ENCODE results near the gene MARF1.

The MARF1 gene

GRCh38 chr16:15586716-15587115, 56.2 kb downstream of the MARF1 start:
- H3K27ac ChIP-seq (ENCODE audit: low read depth, low read length), result no peak overlapping the region
- peaks cover 10% of the 10 kb centered on the region for H3K9me3 ChIP-seq (ENCODE audit: insufficient read depth, low read depth, low read length)
- no CpG with 5 or more reads among the region's 12 CpGs for WGBS (ENCODE audit: extremely low coverage, insufficient coverage, insufficient read length)
- H3K4me2 ChIP-seq (ENCODE audit: low read length), result no peak overlapping the region
- peaks cover 0 to 3% of the 10 kb centered on the region in 2 experiments for H3K4me1 ChIP-seq (ENCODE audit: control insufficient read depth in 1 of 2, insufficient read depth in 2 of 2, low read length in 2 of 2)
- H4K12ac ChIP-seq (ENCODE audit: low read depth, low read length), result no peak overlapping the region
- no peaks in the 10 kb centered on the region for H3K79me2 ChIP-seq (ENCODE audit: control insufficient read depth, insufficient read depth, low read length, poor library complexity)
- H3K4ac ChIP-seq (ENCODE audit: low read depth, low read length), result no peak overlapping the region
- no peaks in the 10 kb centered on the region for H3K27me3 ChIP-seq (ENCODE audit: insufficient read depth, low read length)
- no peak overlapping the region for H3K9ac ChIP-seq (ENCODE audit: low read length)
- no peak overlapping the region for H3K23ac ChIP-seq (ENCODE audit: low read length)
- no peak overlapping the region for H2AFZ ChIP-seq (ENCODE audit: insufficient read depth, low read length, poor library complexity)
- no peak for DNase-seq
- H3K36me3 ChIP-seq (ENCODE audit: control insufficient read depth in 1 of 2, insufficient read depth in 2 of 2, low read length in 2 of 2), result peaks cover 0 to 8% of the 10 kb centered on the region in 2 experiments
- no peak overlapping the region for H4K8ac ChIP-seq (ENCODE audit: low read depth, low read length)
- H2BK12ac ChIP-seq (ENCODE audit: low read length), result no peak overlapping the region
- H2AK5ac ChIP-seq (ENCODE audit: low read length), result no peak overlapping the region
- H2BK120ac ChIP-seq (ENCODE audit: insufficient read depth, low read length, poor library complexity), result no peak overlapping the region
- H3K79me1 ChIP-seq (ENCODE audit: low read length), result no peaks in the 10 kb centered on the region
- no peak overlapping the region for H3K18ac ChIP-seq (ENCODE audit: low read length)
- H2BK5ac ChIP-seq (ENCODE audit: low read depth, low read length, poor library complexity), result no peak overlapping the region
- no peak overlapping the region for H3K4me3 ChIP-seq (ENCODE audit: low read depth, low read length)
- no peak overlapping the region for H3K14ac ChIP-seq (ENCODE audit: low read length)
- no peak overlapping the region for H4K91ac ChIP-seq (ENCODE audit: low read depth, low read length)

- no peak overlapping the region for H2AFZ ChIP-seq (ENCODE audit: insufficient read depth, low read length, poor library complexity)
- no peak overlapping the region for H2BK12ac ChIP-seq (ENCODE audit: low read length)
- H3K27ac ChIP-seq (ENCODE audit: low read depth, low read length), result no peak overlapping the region
- H3K9ac ChIP-seq (ENCODE audit: low read length), result no peak overlapping the region
- H4K91ac ChIP-seq (ENCODE audit: low read depth, low read length), result no peak overlapping the region
- H3K18ac ChIP-seq (ENCODE audit: low read length), result no peak overlapping the region
- no peak overlapping the region for H3K14ac ChIP-seq (ENCODE audit: low read length)
- H3K23ac ChIP-seq (ENCODE audit: low read length), result no peak overlapping the region
- no peaks in the 10 kb centered on the region for H3K79me2 ChIP-seq (ENCODE audit: control insufficient read depth, insufficient read depth, low read length, poor library complexity)
- H4K12ac ChIP-seq (ENCODE audit: low read depth, low read length), result no peak overlapping the region
- peaks cover 0 to 8% of the 10 kb centered on the region in 2 experiments for H3K36me3 ChIP-seq (ENCODE audit: control insufficient read depth in 1 of 2, insufficient read depth in 2 of 2, low read length in 2 of 2)
- H3K4me1 ChIP-seq (ENCODE audit: control insufficient read depth in 1 of 2, insufficient read depth in 2 of 2, low read length in 2 of 2), result peaks cover 0 to 1% of the 10 kb centered on the region in 2 experiments
- no peak overlapping the region for H3K4ac ChIP-seq (ENCODE audit: low read depth, low read length)
- H3K9me3 ChIP-seq (ENCODE audit: insufficient read depth, low read depth, low read length), result peaks cover 10% of the 10 kb centered on the region
- WGBS (ENCODE audit: extremely low coverage, insufficient coverage, insufficient read length), result no CpG with 5 or more reads among the region's 1 CpG
- no peak overlapping the region for H2AK5ac ChIP-seq (ENCODE audit: low read length)
- no peak overlapping the region for H3K4me2 ChIP-seq (ENCODE audit: low read length)
- no peaks in the 10 kb centered on the region for H3K79me1 ChIP-seq (ENCODE audit: low read length)
- H2BK120ac ChIP-seq (ENCODE audit: insufficient read depth, low read length, poor library complexity), result no peak overlapping the region
- no peak for DNase-seq
- H4K8ac ChIP-seq (ENCODE audit: low read depth, low read length), result no peak overlapping the region
- H3K27me3 ChIP-seq (ENCODE audit: insufficient read depth, low read length), result no peaks in the 10 kb centered on the region
- no peak overlapping the region for H3K4me3 ChIP-seq (ENCODE audit: low read depth, low read length)
- no peak overlapping the region for H2BK5ac ChIP-seq (ENCODE audit: low read depth, low read length, poor library complexity)
Observed at GRCh38 chr16:15585956-15586355, 57.0 kb downstream of the MARF1 start.

DNA sequence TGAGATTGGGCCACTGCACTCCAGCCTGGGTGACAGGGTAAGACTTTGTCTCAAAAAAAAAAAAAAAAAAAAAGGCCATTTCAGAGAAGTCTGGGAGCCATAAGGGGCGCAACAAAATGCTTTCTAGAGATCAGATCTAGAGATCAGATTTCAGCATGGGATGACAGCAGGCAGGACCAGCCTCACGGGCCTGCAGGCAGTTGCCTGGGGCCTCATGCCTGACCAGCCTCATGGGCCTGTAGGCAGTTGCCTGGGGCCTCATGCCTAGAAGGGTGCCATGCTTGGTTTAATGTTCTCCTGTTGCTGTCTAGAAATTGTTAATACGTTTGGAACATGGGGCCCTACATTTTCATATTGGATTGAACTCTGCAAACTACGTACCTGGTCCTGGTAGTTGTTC, 59.4 kb downstream of the MARF1 start:
- Histone ChIP-seq H2AK5ac (ENCODE audit: low read length) (no peak overlapping the region), H3K4me2 (ENCODE audit: low read length) (no peak overlapping the region), H4K8ac (ENCODE audit: low read depth, low read length) (no peak overlapping the region), H3K79me2 (ENCODE audit: control insufficient read depth, insufficient read depth, low read length, poor library complexity) (no peaks in the 10 kb centered on the region), H3K9ac (ENCODE audit: low read length) (no peak overlapping the region), H3K79me1 (ENCODE audit: low read length) (no peaks in the 10 kb centered on the region), H3K27me3 (ENCODE audit: insufficient read depth, low read length) (no peaks in the 10 kb centered on the region), H3K4ac (ENCODE audit: low read depth, low read length) (no peak overlapping the region), H3K4me3 (ENCODE audit: low read depth, low read length) (no peak overlapping the region), H3K9me3 (ENCODE audit: insufficient read depth, low read depth, low read length) (peaks cover 10% of the 10 kb centered on the region), H4K12ac (ENCODE audit: low read depth, low read length) (no peak overlapping the region), H3K14ac (ENCODE audit: low read length) (no peak overlapping the region), H3K18ac (ENCODE audit: low read length) (no peak overlapping the region), H3K4me1 (ENCODE audit: control insufficient read depth in 1 of 2, insufficient read depth in 2 of 2, low read length in 2 of 2) (no peaks in the 10 kb centered on the region), H2AFZ (ENCODE audit: insufficient read depth, low read length, poor library complexity) (no peak overlapping the region), H2BK5ac (ENCODE audit: low read depth, low read length, poor library complexity) (no peak overlapping the region), H4K91ac (ENCODE audit: low read depth, low read length) (no peak overlapping the region), H2BK120ac (ENCODE audit: insufficient read depth, low read length, poor library complexity) (no peak overlapping the region), H3K27ac (ENCODE audit: low read depth, low read length) (no peak overlapping the region), H3K23ac (ENCODE audit: low read length) (no peak overlapping the region), H2BK12ac (ENCODE audit: low read length) (no peak overlapping the region), H3K36me3 (ENCODE audit: control insufficient read depth in 1 of 2, insufficient read depth in 2 of 2, low read length in 2 of 2) (peaks cover 0 to 8% of the 10 kb centered on the region in 2 experiments)
- WGBS (ENCODE audit: extremely low coverage, insufficient coverage, insufficient read length), result no CpG with 5 or more reads among the region's 4 CpGs
- DNase-seq, result peak; percentile 75 to 88

DNA sequence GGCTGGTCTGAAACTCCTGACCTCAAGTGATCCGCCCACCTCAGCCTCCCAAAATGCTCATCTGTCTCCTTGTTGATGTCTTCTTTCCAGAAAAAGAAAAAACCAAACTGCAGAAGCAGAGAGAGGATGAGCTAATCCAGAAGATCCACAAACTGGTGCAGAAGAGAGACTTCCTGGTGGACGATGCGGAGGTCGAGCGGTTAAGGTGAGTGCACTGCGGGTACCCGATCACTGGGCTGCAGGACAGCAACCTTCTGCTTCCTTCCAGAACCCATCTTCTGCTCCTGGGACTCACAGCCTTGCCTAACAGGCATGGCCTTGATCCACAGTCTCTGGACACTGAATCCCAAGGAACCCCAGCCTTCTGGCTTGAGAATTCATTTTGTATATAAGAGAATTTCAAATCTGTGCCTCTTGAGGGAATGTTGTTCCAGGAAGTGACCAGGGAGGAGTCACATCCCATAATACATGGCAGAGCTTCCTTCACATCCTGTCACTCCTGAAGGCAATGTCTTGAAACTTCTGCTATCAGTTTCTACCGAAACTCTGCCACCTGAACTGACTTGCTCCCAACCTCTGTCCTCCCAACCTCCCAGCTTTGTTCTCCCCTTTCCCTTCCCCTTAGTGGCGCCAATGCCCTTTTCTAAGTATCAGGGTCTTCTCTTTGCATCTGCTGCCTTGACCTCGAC, 61.7 kb downstream of the MARF1 start:
- Histone ChIP-seq H3K4me3 (ENCODE audit: low read depth, low read length) (no peak overlapping the region), H4K91ac (ENCODE audit: low read depth, low read length) (no peak overlapping the region), H2AFZ (ENCODE audit: insufficient read depth, low read length, poor library complexity) (no peak overlapping the region), H3K4ac (ENCODE audit: low read depth, low read length) (no peak overlapping the region), H4K8ac (ENCODE audit: low read depth, low read length) (no peak overlapping the region), H3K4me1 (ENCODE audit: control insufficient read depth in 1 of 2, insufficient read depth in 2 of 2, low read length in 2 of 2) (no peaks in the 10 kb centered on the region), H3K79me2 (ENCODE audit: control insufficient read depth, insufficient read depth, low read length, poor library complexity) (no peaks in the 10 kb centered on the region), H2AK5ac (ENCODE audit: low read length) (no peak overlapping the region), H2BK5ac (ENCODE audit: low read depth, low read length, poor library complexity) (no peak overlapping the region), H3K23ac (ENCODE audit: low read length) (no peak overlapping the region), H2BK120ac (ENCODE audit: insufficient read depth, low read length, poor library complexity) (no peak overlapping the region), H4K12ac (ENCODE audit: low read depth, low read length) (no peak overlapping the region), H3K27ac (ENCODE audit: low read depth, low read length) (no peak overlapping the region), H3K36me3 (ENCODE audit: control insufficient read depth in 1 of 2, insufficient read depth in 2 of 2, low read length in 2 of 2) (no peaks in the 10 kb centered on the region), H3K79me1 (ENCODE audit: low read length) (no peaks in the 10 kb centered on the region), H3K9ac (ENCODE audit: low read length) (no peak overlapping the region), H2BK12ac (ENCODE audit: low read length) (no peak overlapping the region), H3K18ac (ENCODE audit: low read length) (no peak overlapping the region), H3K4me2 (ENCODE audit: low read length) (no peak overlapping the region), H3K14ac (ENCODE audit: low read length) (no peak overlapping the region), H3K27me3 (ENCODE audit: insufficient read depth, low read length) (no peaks in the 10 kb centered on the region), H3K9me3 (ENCODE audit: insufficient read depth, low read depth, low read length) (no peaks in the 10 kb centered on the region)
- no CpG with 5 or more reads among the region's 10 CpGs for WGBS (ENCODE audit: extremely low coverage, insufficient coverage, insufficient read length)
- no peak for DNase-seq

Data from trophoblast cell (in vitro differentiated cells and primary cell).